Measurements from ENCODE around the gene PALS1. TPM values are rescaled to one million over a fixed set of nuclear protein-coding genes. Genes with fewer than 3 reads are reported as not detected.
"Not testable (repeated sequence)": the region's sequence is repeated elsewhere in the genome, so short reads cannot be mapped to it uniquely, and the experiment has no call there.

PALS1 gene
- total RNA-seq, 1 experiment from 2014 or later = 30.9 TPM

- DNase-seq (ENCODE audit: low read depth) = no peak
Observed at GRCh38 chr14:67257906-67258305, 16.7 kb downstream of the PALS1 start.

- DNase-seq (ENCODE audit: low read depth) = no peak
Observed at GRCh38 chr14:67260965-67261364, 19.7 kb downstream of the PALS1 start.

- DNase-seq (ENCODE audit: low read depth) = peak; percentile 46
Observed at GRCh38 chr14:67263499-67264149, 22.4 kb downstream of the PALS1 start.

- DNase-seq (ENCODE audit: low read depth) = peak; percentile 40
Observed at GRCh38 chr14:67265131-67265530, 23.9 kb downstream of the PALS1 start.

GRCh38 chr14:67267576-67268328 is 26.5 kb downstream of the PALS1 start:
- DNase-seq (ENCODE audit: low read depth) = no peak

GRCh38 chr14:67268426-67269150 is 27.4 kb downstream of the PALS1 start:
- DNase-seq (ENCODE audit: low read depth) = no peak

- no peak for DNase-seq (ENCODE audit: low read depth)
Observed at GRCh38 chr14:67269298-67270060, 28.2 kb downstream of the PALS1 start.

- DNase-seq (ENCODE audit: low read depth) = no peak
Observed at GRCh38 chr14:67270145-67270753, 29.0 kb downstream of the PALS1 start.

- DNase-seq (ENCODE audit: low read depth) = no peak
Observed at GRCh38 chr14:67270933-67271332, 29.7 kb downstream of the PALS1 start.

- DNase-seq (ENCODE audit: low read depth) = not testable (repeated sequence)
Observed at GRCh38 chr14:67273281-67273680, 32.0 kb downstream of the PALS1 start.

GRCh38 chr14:67276131-67276530 is 34.9 kb downstream of the PALS1 start:
- no peak for DNase-seq (ENCODE audit: low read depth)

- no peak for DNase-seq (ENCODE audit: low read depth)
Observed at GRCh38 chr14:67280506-67280905, 39.3 kb downstream of the PALS1 start.

- DNase-seq (ENCODE audit: low read depth) = no peak
Observed at GRCh38 chr14:67285876-67286452, 44.7 kb downstream of the PALS1 start.

Other genes starting within 250 kb of the PALS1 start
- not detected in 2 replicates for gene GARIN2, start 52.0 kb upstream of the PALS1 start, total RNA-seq (2014; rRNA removed; shearing (Covaris generic))
- 222 and 258 TPM in 2 replicates for gene ATP6V1D, start 118.4 kb downstream of the PALS1 start, total RNA-seq (2014; rRNA removed; shearing (Covaris generic))
- 654 and 755 TPM in 2 replicates for gene EIF2S1, start 118.9 kb downstream of the PALS1 start, total RNA-seq (2014; rRNA removed; shearing (Covaris generic))
- gene PLEK2, start 170.7 kb downstream of the PALS1 start, total RNA-seq (2014; rRNA removed; shearing (Covaris generic)) = 12.8 and 17.0 TPM in 2 replicates
- gene TMEM229B, start 247.3 kb downstream of the PALS1 start, total RNA-seq (2014; rRNA removed; shearing (Covaris generic)) = 2.9 and 8.5 TPM in 2 replicates